Smooth muscle cell (in vitro differentiated cells): Measurements from ENCODE around the gene CST2. TPM values are rescaled to one million over a fixed set of nuclear protein-coding genes. Genes with fewer than 3 reads are reported as not detected.
"Not testable (repeated sequence)": the region's sequence is repeated elsewhere in the genome, so short reads cannot be mapped to it uniquely, and the experiment has no call there.

ENCODE experiments used
- DNase-seq: peaks from one replicate; lab custom pipeline; 2025; ENCODE audit not compliant: unreplicated experiment; lab: John Stamatoyannopoulos, UW
- H2AFZ ChIP-seq: fragments of 200-600 bp; sonication (generic); 2 replicates; pipeline ENCODE4 v1.6.0; 2016; ENCODE audit warnings: antibody characterized with exemption, low read depth, mild to moderate bottlenecking
- H3F3A ChIP-seq: fragments of 200-600 bp; sonication (generic); 2 replicates; pipeline ENCODE4 v1.6.0; 2017; ENCODE audit warnings: antibody characterized with exemption, low read depth
- H3K27ac ChIP-seq: fragments of 200-600 bp; sonication (generic); 2 replicates; pipeline ENCODE4 v1.5.1; 2016; ENCODE audit warnings: low read depth, mild to moderate bottlenecking
- H3K27me3 ChIP-seq: fragments of 200-600 bp; sonication (generic); 2 replicates; pipeline ENCODE4 v1.6.1; 2016; ENCODE audit warnings: low read depth, mild to moderate bottlenecking
- H3K36me3 ChIP-seq: fragments of 200-600 bp; sonication (generic); 2 replicates; pipeline ENCODE4 v1.5.1; 2016; ENCODE audit warnings: low read depth
- H3K4me1 ChIP-seq: fragments of 200-600 bp; sonication (generic); 2 replicates; pipeline ENCODE4 v1.5.1; 2016; ENCODE audit warnings: low read depth
- H3K4me2 ChIP-seq: fragments of 200-600 bp; sonication (generic); 2 replicates; pipeline ENCODE4 v1.6.0; 2016; ENCODE audit warnings: mild to moderate bottlenecking
- H3K4me3 ChIP-seq: fragments of 200-600 bp; sonication (generic); 2 replicates; pipeline ENCODE4 v1.5.1; 2016; ENCODE audit warnings: mild to moderate bottlenecking
- H3K79me2 ChIP-seq: fragments of 200-600 bp; sonication (generic); 2 replicates; pipeline ENCODE4 v1.6.0; 2016; ENCODE audit warnings: low read depth, mild to moderate bottlenecking
- H3K9ac ChIP-seq: fragments of 200-600 bp; sonication (generic); 2 replicates; pipeline ENCODE4 v1.6.0; 2016; ENCODE audit warnings: low read depth
- H3K9me3 ChIP-seq: fragments of 200-600 bp; sonication (generic); replicated peaks from 2 replicates; pipeline ENCODE4 v1.5.1; 2016; ENCODE audit warnings: low read depth
- H4K20me1 ChIP-seq: fragments of 200-600 bp; sonication (generic); 2 replicates; pipeline ENCODE4 v1.6.0; 2016; ENCODE audit warnings: low read depth
- CTCF ChIP-seq: fragments of 200-600 bp; sonication (generic); IDR thresholded peaks from 2 replicates; pipeline ENCODE4 v1.5.1; 2017; ENCODE audit warnings: borderline replicate concordance, mild to moderate bottlenecking, antibody characterized with exemption; ENCODE audit not compliant: insufficient read depth, poor library complexity, severe bottlenecking
- WGBS: methylation state at CpG from one replicate; pipeline ENCODE4 v1.1.7; 2016; ENCODE audit warnings: low lambda C conversion rate; 5-methylcytosine and 5-hydroxymethylcytosine counted together
- polyA plus RNA-seq: library from polyadenylated mRNA; unstranded; fragments of >200 nt; fragmentation: Nextera tagmentation; extraction: Ambion mirVana; gene quantifications from 2 replicates; pipeline ENCODE4 v1.2.1, GENCODE V29; 2016
- total RNA-seq: library from RNA; depleted of rRNA; stranded (reverse); fragments of >200 nt; gene quantifications from 2 replicates; pipeline ENCODE4 v1.2.3, GENCODE V29; 2014

Gene CST2
- total and polyA plus RNA-seq, 2 experiments from 2014 or later: 2.0 TPM; not detected in 1

GRCh38 chr20:23868321-23868720, 41.8 kb upstream of the CST2 start:
- WGBS: 30% methylated on average over 5 of the region's 5 CpGs
- Histone ChIP-seq H3K4me2 (no peak overlapping the region), H3K4me3 (no peak overlapping the region), H2AFZ (no peak overlapping the region), H4K20me1 (no peaks in the 10 kb centered on the region), H3K27ac (no peak overlapping the region), H3K27me3 (peaks cover 15% of the 10 kb centered on the region), H3K9me3 (no peaks in the 10 kb centered on the region), H3F3A (peaks cover 4% of the 10 kb centered on the region), H3K9ac (no peak overlapping the region), H3K79me2 (no peaks in the 10 kb centered on the region), H3K36me3 (no peaks in the 10 kb centered on the region), H3K4me1 (no peaks in the 10 kb centered on the region)
- DNase-seq: no peak
- no peak for TF ChIP-seq CTCF

GRCh38 chr20:23867152-23867776, 40.7 kb upstream of the CST2 start:
- H3K4me2 ChIP-seq: no peak overlapping the region
- no peak overlapping the region for H3K9ac ChIP-seq
- WGBS: 55% methylated on average over 9 of the region's 9 CpGs
- H3K4me1 ChIP-seq: no peaks in the 10 kb centered on the region
- H3K4me3 ChIP-seq: no peak overlapping the region
- no peak for TF ChIP-seq CTCF
- no peaks in the 10 kb centered on the region for H4K20me1 ChIP-seq
- H3F3A ChIP-seq: no peaks in the 10 kb centered on the region
- no peak for DNase-seq
- no peaks in the 10 kb centered on the region for H3K36me3 ChIP-seq
- H2AFZ ChIP-seq: no peak overlapping the region
- no peaks in the 10 kb centered on the region for H3K9me3 ChIP-seq
- H3K79me2 ChIP-seq: no peaks in the 10 kb centered on the region
- H3K27me3 ChIP-seq: peaks cover 15% of the 10 kb centered on the region
- H3K27ac ChIP-seq: no peak overlapping the region

GRCh38 chr20:23860771-23861170, 34.2 kb upstream of the CST2 start:
- H3K36me3 ChIP-seq, H3K9ac ChIP-seq, H3K9me3 ChIP-seq, H3K27ac ChIP-seq, H3K4me2 ChIP-seq, H3K79me2 ChIP-seq, H2AFZ ChIP-seq, H3K4me3 ChIP-seq, DNase-seq, H3K4me1 ChIP-seq, H4K20me1 ChIP-seq, H3F3A ChIP-seq, H3K27me3 ChIP-seq: not testable (repeated sequence)
- WGBS: 52% methylated on average over 10 of the region's 10 CpGs

GRCh38 chr20:23857962-23858595, 31.6 kb upstream of the CST2 start:
- Histone ChIP-seq H3F3A (no peaks in the 10 kb centered on the region), H2AFZ (no peak overlapping the region), H4K20me1 (no peaks in the 10 kb centered on the region), H3K79me2 (no peaks in the 10 kb centered on the region), H3K36me3 (no peaks in the 10 kb centered on the region), H3K27ac (no peak overlapping the region), H3K4me1 (no peaks in the 10 kb centered on the region), H3K9ac (no peak overlapping the region), H3K4me3 (no peak overlapping the region), H3K9me3 (no peaks in the 10 kb centered on the region), H3K27me3 (no peaks in the 10 kb centered on the region), H3K4me2 (no peak overlapping the region)
- no peak for TF ChIP-seq CTCF
- DNase-seq: no peak
- WGBS: 70% methylated on average over 7 of the region's 9 CpGs
